Stimulated activated CD8-positive, alpha-beta memory T cell treated with anti-CD3 and anti-CD28 coated beads, Interleukin-15, amount 100 ng/mL, for 1 hour (primary cell): ENCODE results near the gene ZNF568.

Experiments
- DNase-seq: peaks from one replicate; pipeline ENCODE4 v3.0.0-alpha.2; 2020; ENCODE audit warnings: low read depth

ZNF568 gene

DNA sequence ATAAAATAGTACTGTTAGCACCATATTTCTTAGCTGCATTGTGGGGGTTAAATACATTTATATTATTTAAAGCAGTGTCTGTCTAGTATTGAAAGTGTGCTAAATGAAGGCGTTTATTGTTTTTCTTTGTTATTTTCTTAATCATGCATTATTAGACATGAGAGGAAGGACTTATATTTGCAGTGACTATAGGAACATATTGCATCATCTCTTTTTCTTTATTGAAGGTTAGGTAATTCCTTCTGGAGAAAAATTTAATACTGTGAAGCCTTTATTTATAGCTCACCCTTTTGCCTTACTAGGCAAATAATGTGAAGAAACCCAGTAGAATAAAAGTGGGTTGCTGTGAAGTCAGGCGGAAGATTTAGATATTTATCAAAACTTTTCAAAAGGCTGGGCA, 83.2 kb downstream of the ZNF568 start:
- no peak for DNase-seq

DNA sequence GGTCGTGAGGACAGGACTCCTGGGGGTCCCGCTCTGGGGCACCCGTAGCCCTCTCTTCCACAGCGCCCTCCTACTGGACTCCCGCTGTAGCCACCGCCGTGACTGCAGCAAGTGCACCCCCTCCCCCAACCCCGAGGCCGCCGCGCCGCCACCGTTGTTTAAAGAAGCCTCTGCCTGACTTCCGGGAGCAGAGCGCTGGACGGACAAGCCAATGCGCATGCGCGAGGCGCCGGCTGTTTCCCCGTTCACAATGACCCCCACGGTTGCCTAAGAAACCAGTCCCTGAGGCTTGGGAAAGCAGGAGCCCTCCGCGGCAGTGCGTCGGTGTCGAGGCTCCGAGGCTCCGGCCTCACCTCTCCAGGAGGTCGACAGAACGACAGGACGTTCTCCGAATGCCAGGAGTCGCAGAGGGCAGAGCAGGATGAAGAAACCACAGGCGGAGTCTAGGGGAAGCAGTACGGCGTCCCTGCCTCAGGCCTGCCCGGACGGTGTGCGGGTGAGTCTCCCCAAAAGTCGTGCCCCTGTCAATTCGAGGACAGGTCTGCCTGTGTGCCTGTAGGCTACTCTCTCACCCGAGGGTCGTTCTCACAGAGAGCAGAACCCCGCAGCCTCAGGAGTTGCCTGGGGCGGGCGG, 91.6 kb downstream of the ZNF568 start:
- DNase-seq: no peak

DNA sequence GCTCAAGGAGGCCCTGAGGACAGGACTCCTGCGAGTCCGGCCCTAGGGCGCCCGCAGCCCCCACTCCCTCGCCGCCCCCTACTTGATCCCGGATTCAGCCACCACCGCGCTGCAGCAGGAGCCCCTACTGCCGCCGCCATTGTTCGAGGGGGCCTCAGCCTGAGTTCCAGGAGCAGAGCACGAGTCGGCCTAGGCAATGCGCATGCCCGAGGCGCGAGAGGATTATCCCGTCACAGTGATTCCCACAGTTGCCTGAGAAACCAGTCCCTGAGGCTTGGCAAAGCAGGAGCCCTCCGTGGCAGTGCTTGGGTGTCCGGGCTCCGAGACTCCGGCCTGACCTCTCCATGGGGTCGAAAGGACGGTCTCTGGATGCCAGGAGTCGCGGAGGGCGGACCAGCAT, 93.7 kb downstream of the ZNF568 start:
- DNase-seq: no peak

DNA sequence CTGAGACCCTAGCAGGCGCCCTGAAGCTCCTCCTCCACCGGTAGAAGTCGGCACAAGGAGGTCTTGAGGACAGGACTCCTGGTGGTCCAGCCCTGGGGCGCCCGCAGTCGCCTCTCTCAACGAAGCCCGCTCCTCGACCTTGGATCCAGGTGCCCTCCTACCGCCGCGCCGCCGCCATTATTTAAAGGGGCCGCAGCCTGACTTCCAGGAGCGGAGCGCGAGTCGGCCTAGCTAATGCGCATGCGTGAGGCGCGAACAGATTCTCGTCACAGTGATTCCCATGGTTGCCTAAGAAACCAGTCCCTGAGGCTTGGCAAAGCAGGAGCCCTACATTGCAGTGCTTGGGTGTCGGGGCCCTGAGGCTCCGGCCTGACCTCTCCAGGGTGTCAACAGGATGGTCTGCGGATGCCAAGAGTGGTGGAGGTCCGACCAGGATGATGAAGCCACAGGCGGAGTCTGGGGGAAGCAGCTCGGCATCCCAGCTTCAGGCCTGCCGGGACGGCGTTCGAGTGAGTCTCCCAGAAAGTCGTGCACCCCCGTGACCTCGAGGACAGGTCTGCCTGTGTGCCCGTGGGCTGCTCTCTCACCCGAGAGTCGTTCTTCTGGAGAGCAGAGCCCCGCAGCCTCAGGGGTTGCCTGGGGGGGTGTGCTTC, 96.1 kb downstream of the ZNF568 start:
- DNase-seq: no peak

DNA sequence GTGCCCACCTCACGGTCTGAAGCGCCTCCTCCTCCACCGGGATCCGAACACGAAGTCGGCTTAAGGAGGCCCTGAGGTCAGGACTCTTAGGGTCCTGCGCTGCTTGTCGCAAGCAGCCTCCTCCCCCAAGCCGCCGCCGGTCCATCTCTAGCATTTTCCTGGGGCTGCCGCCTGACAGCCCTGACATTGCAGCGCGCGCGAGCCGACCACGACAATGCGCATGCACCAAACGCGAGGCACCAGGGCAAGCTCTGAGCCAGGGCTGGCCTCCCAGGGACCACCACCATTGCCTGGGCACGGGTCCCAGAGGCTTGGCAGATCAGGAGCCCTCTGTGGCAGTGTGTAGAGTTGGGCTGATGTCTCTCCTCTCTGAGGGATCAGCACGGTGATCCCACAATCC, 98.3 kb downstream of the ZNF568 start:
- DNase-seq: no peak

DNA sequence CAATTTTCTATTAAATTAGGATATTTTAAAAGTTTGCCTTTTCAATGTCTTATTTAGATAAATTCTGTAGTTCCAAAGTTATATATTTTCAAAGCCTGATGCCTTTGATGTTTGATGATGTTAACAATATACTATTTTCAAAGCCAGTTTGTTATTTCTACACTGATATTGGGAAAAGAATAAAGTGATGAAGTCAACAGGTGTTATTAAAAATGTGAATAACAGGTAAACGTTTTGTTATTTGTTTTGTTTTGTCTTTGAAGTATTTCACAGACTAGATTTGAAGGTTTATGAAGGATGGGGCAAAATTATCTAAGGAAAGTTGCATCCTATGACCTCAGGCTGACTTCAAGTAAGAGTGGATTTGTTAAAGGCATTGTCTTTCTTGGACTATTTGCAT, 129.0 kb downstream of the ZNF568 start:
- DNase-seq: no peak
